ENCODE data around the gene MOK. TPM values are rescaled to one million over a fixed set of nuclear protein-coding genes. Genes with fewer than 3 reads are reported as not detected.

The MOK gene
- total RNA-seq, 1 experiment from 2014 or later: 2.8 TPM

DNA sequence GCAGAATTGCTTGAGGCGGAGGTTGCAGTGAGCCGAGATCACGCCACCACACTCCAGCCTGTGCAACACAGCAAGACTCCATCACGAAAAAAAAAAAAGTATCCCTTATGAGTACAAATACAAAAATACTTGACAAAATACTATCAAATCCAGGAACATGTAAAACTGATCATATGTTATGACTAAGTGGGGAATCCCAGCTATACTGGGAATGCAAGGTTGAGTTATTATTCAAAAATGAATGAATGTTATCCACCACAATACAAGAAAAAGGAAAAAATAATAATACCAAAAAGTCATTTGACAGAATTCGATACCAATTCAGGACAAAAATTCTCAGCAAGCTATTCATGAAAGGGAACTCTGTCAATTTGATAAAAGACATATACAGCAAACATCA lies 32.6 kb downstream of the MOK start:
- H2BK120ac ChIP-seq (ENCODE audit: low read depth, low read length, poor library complexity, severe bottlenecking): no peak overlapping the region
- H3K79me2 ChIP-seq (ENCODE audit: insufficient read depth, low read length): no peaks in the 10 kb centered on the region
- no peak overlapping the region for H3K18ac ChIP-seq (ENCODE audit: insufficient read length, low read depth, low read length)
- H3K23ac ChIP-seq (ENCODE audit: insufficient read length, low read depth, low read length): no peak overlapping the region
- Mint-ChIP-seq H3K27me3 (ENCODE audit: low read depth) (no peaks in the 10 kb centered on the region), H3K4me3 (no peak overlapping the region), H3K9me3 (peaks cover 5 to 6% of the 10 kb centered on the region in 2 experiments; a peak in 4 of 5 replicates), H3K36me3 (ENCODE audit: insufficient read depth in 1 of 3, low read depth in 3 of 3) (peaks cover 0 to 2% (median 0%) of the 10 kb centered on the region in 3 experiments; a peak in 2 of 7 replicates), H3K4me1 (no peaks in the 10 kb centered on the region), H3K27ac (no peak overlapping the region)
- WGBS (ENCODE audit: extremely low coverage, insufficient read length, low lambda C conversion rate): no CpG with 5 or more reads among the region's 5 CpGs
- H2AFZ ChIP-seq (ENCODE audit: low read length): no peak overlapping the region
- H3K9ac ChIP-seq (ENCODE audit: extremely low read depth, insufficient read length, low read length): no peak overlapping the region
- no peak overlapping the region for H2BK20ac ChIP-seq (ENCODE audit: low read depth, low read length, poor library complexity, severe bottlenecking)
- H3K79me1 ChIP-seq (ENCODE audit: insufficient read depth, low read depth, low read length, poor library complexity, severe bottlenecking): no peaks in the 10 kb centered on the region
- H3T11ph ChIP-seq (ENCODE audit: low read length): no peak overlapping the region
- H3K23me2 ChIP-seq (ENCODE audit: insufficient read length, low read depth, low read length, poor library complexity, severe bottlenecking): no peaks in the 10 kb centered on the region
- no peaks in the 10 kb centered on the region for H4K20me1 ChIP-seq (ENCODE audit: control insufficient read depth, insufficient read depth, insufficient read length)
- H3K27ac ChIP-seq (ENCODE audit: insufficient read length, low read depth, low read length): no peak overlapping the region
- no peaks in the 10 kb centered on the region for H3K27me3 ChIP-seq (ENCODE audit: insufficient read depth, low read length)
- H2AK5ac ChIP-seq (ENCODE audit: insufficient read length, low read length): no peak overlapping the region
- H4K91ac ChIP-seq (ENCODE audit: insufficient read length, low read depth, low read length): no peak overlapping the region
- H2BK12ac ChIP-seq (ENCODE audit: insufficient read length, low read depth, low read length): no peak overlapping the region
- no peak for DNase-seq
- no peak overlapping the region for H3K4me2 ChIP-seq (ENCODE audit: insufficient read depth, insufficient read length, low read length)
- no peak overlapping the region for H3K14ac ChIP-seq (ENCODE audit: insufficient read depth, low read length)
- no peak overlapping the region for H3K56ac ChIP-seq (ENCODE audit: insufficient read length, low read depth, low read length)
- no peak for TF ChIP-seq CTCF (conservative IDR thresholded peaks at IDR 0.05)
- H2BK5ac ChIP-seq (ENCODE audit: insufficient read length, low read length): no peak overlapping the region
- H3K4me1 ChIP-seq (ENCODE audit: insufficient read depth, low read length): no peaks in the 10 kb centered on the region
- H4K8ac ChIP-seq (replicated peaks; ENCODE audit: insufficient read length, low read depth, low read length): no peak overlapping the region
- no peak overlapping the region for H2BK15ac ChIP-seq (ENCODE audit: low read depth, low read length)
- H3K9me3 ChIP-seq (ENCODE audit: control insufficient read depth, low read depth, low read length): no peaks in the 10 kb centered on the region
- no peak overlapping the region for H3K4ac ChIP-seq (ENCODE audit: low read depth, low read length)
- H4K5ac ChIP-seq (ENCODE audit: insufficient read length, low read depth, low read length): no peak overlapping the region

All from H9 (cell line).